ENCODE results near the gene UBE2E3. TPM values are rescaled to one million over a fixed set of nuclear protein-coding genes. Genes with fewer than 3 reads are reported as not detected.

Gene UBE2E3
- total RNA-seq, 1 experiment from 2014 or later, result 180 TPM

DNA sequence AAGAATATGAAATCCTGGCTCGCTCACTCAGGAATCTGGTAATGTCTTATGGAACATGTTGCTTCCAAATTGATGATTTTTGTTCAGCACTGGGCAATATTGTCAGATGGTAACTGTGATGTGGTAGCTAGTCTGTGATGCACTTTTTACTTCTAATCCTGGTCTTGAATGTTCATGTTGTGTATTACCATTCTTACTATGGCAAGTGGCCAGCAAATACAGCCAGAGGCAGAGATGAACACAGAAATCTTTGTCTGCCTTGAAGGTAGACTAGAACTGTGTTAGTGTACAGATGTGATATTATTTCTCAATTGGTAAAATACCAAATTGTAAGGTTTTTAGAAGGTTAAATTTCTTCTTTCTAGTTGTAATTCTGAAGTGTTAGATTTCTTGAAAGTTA lies 83.3 kb downstream of the UBE2E3 start:
- BruUV-seq (replicated peaks), result no TSS peak
- peaks cover 21% of the 10 kb centered on the region for H3K79me2 ChIP-seq (ENCODE audit: low read depth)
- CTCF ChIA-PET, result no interaction called here

DNA sequence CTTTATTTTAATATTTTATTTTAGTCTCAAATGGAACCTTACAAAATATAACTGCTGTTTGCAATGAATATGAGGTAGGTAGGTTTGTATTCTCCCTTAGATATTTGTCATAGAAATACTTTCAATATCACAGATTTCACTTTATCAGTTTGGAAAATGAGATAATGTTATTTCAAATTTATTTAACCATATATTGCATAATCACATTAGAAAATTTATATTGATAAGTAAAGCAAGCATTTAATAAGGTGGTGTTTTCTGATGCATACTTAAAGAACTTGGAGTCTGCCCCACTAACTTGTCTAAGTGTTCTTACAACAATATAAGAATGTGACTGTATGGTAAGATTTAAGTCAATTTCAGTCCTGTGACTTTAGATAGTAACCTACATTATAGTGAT lies 85.1 kb downstream of the UBE2E3 start:
- peaks cover 16% of the 10 kb centered on the region; the same call in 1 of the 2 replicates for H3K36me3 ChIP-seq (ENCODE audit: low read depth)
- intact Hi-C loops (cut with micrococcal nuclease; ENCODE audit: unreplicated experiment), result no loop called here
- no peak for DNase-seq
- ChIA-PET POLR2A (ENCODE audit: unreplicated experiment) (no interaction called here), CTCF (interaction anchor here (0.6 kb wide), 1 partner anchor 405 kb away, joined by 3 read pairs; no protein-coding TSS in a partner anchor)
- H3K9me2 ChIP-seq (ENCODE audit: insufficient read depth), result no peaks in the 10 kb centered on the region
- peaks cover 9% of the 10 kb centered on the region; the same call in 1 of the 2 replicates for H4K20me1 ChIP-seq (ENCODE audit: insufficient read depth)
- no peaks in the 10 kb centered on the region for H3F3A ChIP-seq (ENCODE audit: insufficient read depth, low read depth)
- no peak overlapping the region for H2AFZ ChIP-seq
- H3K4me1 ChIP-seq (replicated peaks; ENCODE audit: insufficient read depth), result 0 out of 2 replicates have a peak, but pooled peaks cover 4% of the 10 kb centered on the region
- no peak overlapping the region for H3K4me3 ChIP-seq
- H3K4me2 ChIP-seq, result no peak overlapping the region
- BruUV-seq (replicated peaks), result no TSS peak
- H3K27ac ChIP-seq, result no peak overlapping the region
- H3K9me3 ChIP-seq (ENCODE audit: insufficient read depth, low read depth), result no peaks in the 10 kb centered on the region
- H3K79me2 ChIP-seq (ENCODE audit: low read depth), result peaks cover 16% of the 10 kb centered on the region; the same call in 1 of the 2 replicates
- TF ChIP-seq CTCF (conservative IDR thresholded peaks at IDR 0.05) (no peak), EZH2 (IDR thresholded peaks at IDR 0.05; ENCODE audit: low read depth) (no peak)
- no peaks in the 10 kb centered on the region for H3K27me3 ChIP-seq (ENCODE audit: insufficient read depth, low read depth)

More for the DNA sequence above, 83.3 kb downstream of the UBE2E3 start:
- H3K36me3 ChIP-seq (ENCODE audit: low read depth), result peaks cover 20% of the 10 kb centered on the region; the same call in 1 of the 2 replicates
- no peak overlapping the region for H3K27ac ChIP-seq
- no peaks in the 10 kb centered on the region for H3K27me3 ChIP-seq (ENCODE audit: insufficient read depth, low read depth)
- no peak overlapping the region for H3K4me2 ChIP-seq
- DNase-seq, result no peak
- POLR2A ChIA-PET (ENCODE audit: unreplicated experiment), result no interaction called here
- H2AFZ ChIP-seq, result no peak overlapping the region
- H3K4me1 ChIP-seq (replicated peaks; ENCODE audit: insufficient read depth), result no peaks in the 10 kb centered on the region
- TF ChIP-seq CTCF (conservative IDR thresholded peaks at IDR 0.05), result no peak
- TF ChIP-seq EZH2 (IDR thresholded peaks at IDR 0.05; ENCODE audit: low read depth), result no peak
- no peak overlapping the region for H3K4me3 ChIP-seq
- H3K9me3 ChIP-seq (ENCODE audit: insufficient read depth, low read depth), result no peaks in the 10 kb centered on the region
- H4K20me1 ChIP-seq (ENCODE audit: insufficient read depth), result peaks cover 12% of the 10 kb centered on the region; the same call in 1 of the 2 replicates
- intact Hi-C loops (cut with micrococcal nuclease; ENCODE audit: unreplicated experiment), result no loop called here
- H3K9me2 ChIP-seq (ENCODE audit: insufficient read depth), result no peaks in the 10 kb centered on the region
- no peaks in the 10 kb centered on the region for H3F3A ChIP-seq (ENCODE audit: insufficient read depth, low read depth)

DNA sequence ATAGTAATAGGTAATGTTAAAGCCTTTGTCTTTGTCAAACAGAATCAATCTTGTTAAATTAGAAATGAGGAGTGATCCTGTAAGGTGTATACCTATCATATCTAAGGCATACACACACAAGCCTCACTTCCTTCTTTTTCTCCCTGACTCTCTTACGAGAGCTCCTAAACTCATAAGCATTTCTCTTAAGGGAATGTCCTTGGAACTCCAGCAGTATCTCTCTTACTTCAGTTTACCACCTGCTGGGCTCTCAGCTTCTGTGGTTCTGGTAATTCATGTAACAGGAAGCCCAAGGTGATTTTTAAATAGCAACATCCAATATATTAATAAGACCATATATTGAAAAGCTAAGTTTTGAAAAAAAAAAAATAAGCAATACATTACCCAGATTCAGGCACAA lies 85.9 kb downstream of the UBE2E3 start:
- Histone ChIP-seq H3K79me2 (ENCODE audit: low read depth) (peaks cover 16% of the 10 kb centered on the region; the same call in 1 of the 2 replicates), H3K27ac (no peak overlapping the region), H3K36me3 (ENCODE audit: low read depth) (peaks cover 15% of the 10 kb centered on the region; the same call in 1 of the 2 replicates), H3K9me3 (ENCODE audit: insufficient read depth, low read depth) (no peaks in the 10 kb centered on the region), H2AFZ (no peak overlapping the region), H3K27me3 (ENCODE audit: insufficient read depth, low read depth) (no peaks in the 10 kb centered on the region), H3K9me2 (ENCODE audit: insufficient read depth) (no peaks in the 10 kb centered on the region), H3F3A (ENCODE audit: insufficient read depth, low read depth) (no peaks in the 10 kb centered on the region), H4K20me1 (ENCODE audit: insufficient read depth) (peaks cover 9% of the 10 kb centered on the region; the same call in 1 of the 2 replicates), H3K4me1 (replicated peaks; ENCODE audit: insufficient read depth) (0 out of 2 replicates have a peak, but pooled peaks cover 4% of the 10 kb centered on the region), H3K4me3 (no peak overlapping the region), H3K4me2 (no peak overlapping the region)
- no TSS peak for BruUV-seq (replicated peaks)
- intact Hi-C loops (cut with micrococcal nuclease; ENCODE audit: unreplicated experiment), result no loop called here
- POLR2A ChIA-PET (ENCODE audit: unreplicated experiment), result no interaction called here
- TF ChIP-seq EZH2 (IDR thresholded peaks at IDR 0.05; ENCODE audit: low read depth), result no peak
- no peak for TF ChIP-seq CTCF (conservative IDR thresholded peaks at IDR 0.05)
- no peak for DNase-seq
- CTCF ChIA-PET, result no interaction called here

Data from PC-9 (cell line).